MG63 (cell line): Measurements from ENCODE around the gene IARS1. TPM values are rescaled to one million over a fixed set of nuclear protein-coding genes. Genes with fewer than 3 reads are reported as not detected.

Experiments used
- DNase-seq: peaks from one replicate; pipeline ENCODE4 v3.0.0-alpha.2; 2020
- H3K27me3 ChIP-seq: fragments of 250-450 bp; sonication (Bioruptor Pico); 2 replicates; pipeline ENCODE4 v1.5.1; 2020; ENCODE audit warnings: mild to moderate bottlenecking, moderate library complexity
- H3K36me3 ChIP-seq: fragments of 250-450 bp; sonication (Bioruptor Pico); 2 replicates; pipeline ENCODE4 v1.5.1; 2020; ENCODE audit warnings: mild to moderate bottlenecking, moderate library complexity
- H3K4me3 ChIP-seq: fragments of 250-450 bp; sonication (Bioruptor Pico); 2 replicates; pipeline ENCODE4 v1.5.1; 2020; ENCODE audit warnings: mild to moderate bottlenecking, moderate library complexity
- H3K9me3 ChIP-seq: fragments of 250-450 bp; sonication (Bioruptor Pico); 2 replicates; pipeline ENCODE4 v1.5.1; 2020; ENCODE audit warnings: mild to moderate bottlenecking, moderate library complexity
- total RNA-seq: library from RNA; depleted of rRNA; stranded (reverse); fragments of >200 nt; shearing (Covaris generic); gene quantifications from 2 replicates; pipeline ENCODE4 v1.2.3, GENCODE V29; 2014; ENCODE audit warnings: low replicate concordance

Gene IARS1
- total RNA-seq, 1 experiment from 2014 or later, result 283 TPM

- DNase-seq, result no peak
- Histone ChIP-seq H3K9me3 (no peaks in the 10 kb centered on the region), H3K4me3 (no peak overlapping the region), H3K27me3 (no peaks in the 10 kb centered on the region), H3K36me3 (peaks cover 88% of the 10 kb centered on the region)
These were observed 7.4 kb upstream of the IARS1 start for GRCh38 chr9:92300936-92301335.

DNA sequence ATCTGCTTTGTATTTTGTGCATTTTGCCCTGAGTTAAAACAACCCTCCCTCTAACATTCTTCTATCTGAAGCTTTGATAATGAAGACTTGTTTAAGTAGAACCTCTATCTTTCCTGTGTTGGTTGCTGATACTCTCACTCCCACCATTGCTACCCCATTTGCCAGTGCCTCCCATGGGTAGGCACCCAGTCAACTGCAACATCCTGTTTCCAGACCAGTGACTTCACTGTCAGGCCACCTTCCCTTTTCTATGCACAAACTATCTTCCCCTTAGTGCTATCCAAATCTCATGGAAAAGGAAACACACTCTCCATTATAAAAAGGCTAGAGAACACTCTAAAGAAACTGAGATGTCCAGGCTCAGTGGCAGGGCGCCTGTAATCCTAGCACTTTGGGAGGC, 5.6 kb upstream of the IARS1 start:
- Histone ChIP-seq H3K4me3 (no peak overlapping the region), H3K27me3 (no peaks in the 10 kb centered on the region), H3K9me3 (no peaks in the 10 kb centered on the region), H3K36me3 (peaks cover 80% of the 10 kb centered on the region)
- no peak for DNase-seq

DNA sequence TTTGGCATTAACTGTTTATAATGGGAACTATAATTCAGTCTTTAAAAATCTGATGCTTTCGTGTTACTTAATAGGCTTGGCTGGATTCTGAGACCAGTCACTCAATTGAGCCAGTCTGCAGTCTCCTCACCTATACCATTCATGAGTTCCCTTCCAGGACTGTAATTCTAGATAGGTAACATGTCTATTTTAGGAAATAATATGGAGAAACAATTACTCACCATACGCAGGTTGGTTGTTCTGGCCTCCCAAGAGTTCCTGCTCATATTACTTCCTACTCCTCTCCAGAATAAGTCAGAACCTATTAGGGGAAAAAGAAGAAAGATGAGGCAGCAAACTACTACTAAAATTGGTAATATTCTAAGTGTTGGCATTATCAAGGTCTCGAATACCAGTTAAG, 4.5 kb upstream of the IARS1 start:
- DNase-seq, result no peak
- no peaks in the 10 kb centered on the region for H3K9me3 ChIP-seq
- H3K4me3 ChIP-seq, result no peak overlapping the region
- peaks cover 72% of the 10 kb centered on the region for H3K36me3 ChIP-seq
- no peaks in the 10 kb centered on the region for H3K27me3 ChIP-seq

DNA sequence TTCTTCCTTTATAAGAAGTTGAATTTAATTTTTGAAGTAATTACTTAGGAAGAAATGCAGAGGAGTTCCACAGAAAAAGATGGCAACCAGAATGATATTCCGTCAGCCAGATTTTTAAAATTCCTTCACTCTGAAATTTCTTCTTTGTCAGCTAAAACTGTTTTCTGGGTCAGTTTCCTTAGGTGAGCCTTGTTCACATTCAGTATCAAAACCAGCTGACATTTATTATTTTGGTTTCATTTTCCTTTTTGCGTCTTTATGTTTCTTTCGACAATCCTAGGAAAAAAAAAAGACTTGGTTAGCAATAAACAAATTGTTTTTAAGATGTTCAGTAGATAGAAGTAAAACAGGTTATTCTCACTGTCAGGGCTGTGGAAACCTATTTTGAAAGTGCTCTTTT, 4.1 kb upstream of the IARS1 start:
- no peak overlapping the region for H3K4me3 ChIP-seq
- DNase-seq, result no peak
- peaks cover 74% of the 10 kb centered on the region for H3K36me3 ChIP-seq

GRCh38 chr9:92295827-92296258, 2.3 kb upstream of the IARS1 start:
- no peaks in the 10 kb centered on the region for H3K27me3 ChIP-seq
- H3K36me3 ChIP-seq, result peaks cover 72% of the 10 kb centered on the region
- no peak for DNase-seq
- no peak overlapping the region for H3K4me3 ChIP-seq
- no peaks in the 10 kb centered on the region for H3K9me3 ChIP-seq

More for the DNA sequence above, 4.1 kb upstream of the IARS1 start:
- H3K27me3 ChIP-seq, result no peaks in the 10 kb centered on the region
- no peaks in the 10 kb centered on the region for H3K9me3 ChIP-seq

GRCh38 chr9:92295240-92295790, 1.8 kb upstream of the IARS1 start:
- Histone ChIP-seq H3K9me3 (no peaks in the 10 kb centered on the region), H3K4me3 (no peak overlapping the region), H3K36me3 (peaks cover 72% of the 10 kb centered on the region), H3K27me3 (no peaks in the 10 kb centered on the region)
- no peak for DNase-seq

GRCh38 chr9:92294297-92294676, 790 bp upstream of the IARS1 start:
- peaks cover 73% of the 10 kb centered on the region for H3K36me3 ChIP-seq
- no peaks in the 10 kb centered on the region for H3K9me3 ChIP-seq
- peak; percentile 33 for DNase-seq
- H3K27me3 ChIP-seq, result no peaks in the 10 kb centered on the region
- peak overlapping the region; percentile 93 for H3K4me3 ChIP-seq

- Histone ChIP-seq H3K27me3 (no peaks in the 10 kb centered on the region), H3K4me3 (peak overlapping the region; percentile 93), H3K9me3 (no peaks in the 10 kb centered on the region), H3K36me3 (peaks cover 72% of the 10 kb centered on the region)
- DNase-seq, result no peak
These were observed 482 bp downstream of the IARS1 start for GRCh38 chr9:92293075-92293354.

DNA sequence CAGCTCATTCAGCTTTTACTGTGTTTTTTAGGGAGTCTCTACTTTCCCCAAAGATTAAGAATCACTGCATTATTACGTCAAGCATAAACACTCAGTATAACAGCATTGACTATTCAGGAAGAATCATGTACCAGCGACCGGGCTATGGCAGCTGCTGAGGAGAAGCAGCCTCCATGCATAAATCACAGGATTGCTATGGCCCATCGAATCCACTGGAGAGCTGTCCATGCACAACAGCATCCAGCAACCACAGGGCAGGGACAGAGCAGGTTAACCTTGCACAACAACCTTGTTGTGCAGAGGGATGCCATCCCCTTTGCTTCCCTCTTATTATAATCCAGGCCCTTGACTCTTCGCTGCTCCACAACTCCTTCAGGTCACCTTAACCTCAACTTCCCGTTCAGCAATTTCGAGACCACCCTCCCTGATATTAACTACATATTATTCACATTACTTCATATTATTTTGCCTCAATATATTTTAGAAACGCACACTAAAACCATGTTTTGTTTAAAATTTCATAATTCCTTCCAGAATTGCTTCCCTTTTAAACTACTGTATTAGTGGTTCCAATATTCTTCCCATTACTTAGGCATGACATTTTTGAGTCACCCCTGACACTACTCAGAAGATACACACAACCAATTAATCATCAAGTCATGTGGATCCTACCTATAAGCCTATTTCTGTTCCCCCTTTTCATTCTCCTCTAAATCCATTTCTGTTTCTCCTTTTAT, 991 bp downstream of the IARS1 start:
- no peaks in the 10 kb centered on the region for H3K27me3 ChIP-seq
- no peaks in the 10 kb centered on the region for H3K9me3 ChIP-seq
- no peak for DNase-seq
- H3K36me3 ChIP-seq, result peaks cover 72% of the 10 kb centered on the region
- H3K4me3 ChIP-seq, result peak overlapping the region; percentile 93

DNA sequence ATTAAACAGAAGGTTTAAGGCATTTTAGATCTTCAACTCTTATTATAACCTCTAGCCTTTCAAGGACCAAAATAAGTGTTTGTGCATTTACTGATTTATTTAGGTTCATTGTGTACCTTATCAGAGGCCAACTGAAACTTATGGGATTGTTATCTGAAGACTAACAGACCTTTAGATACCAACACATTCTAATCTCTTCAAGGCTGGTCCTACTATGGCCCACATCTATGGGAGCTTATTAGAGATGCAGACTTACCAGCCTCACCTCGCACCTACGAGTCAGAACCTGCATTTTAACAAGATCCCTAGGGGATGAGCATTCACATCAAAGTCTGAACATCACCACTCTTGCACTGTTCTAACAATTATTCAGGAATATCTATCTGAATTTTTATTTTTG, 1.9 kb downstream of the IARS1 start:
- H3K4me3 ChIP-seq, result peak overlapping the region; percentile 93

DNA sequence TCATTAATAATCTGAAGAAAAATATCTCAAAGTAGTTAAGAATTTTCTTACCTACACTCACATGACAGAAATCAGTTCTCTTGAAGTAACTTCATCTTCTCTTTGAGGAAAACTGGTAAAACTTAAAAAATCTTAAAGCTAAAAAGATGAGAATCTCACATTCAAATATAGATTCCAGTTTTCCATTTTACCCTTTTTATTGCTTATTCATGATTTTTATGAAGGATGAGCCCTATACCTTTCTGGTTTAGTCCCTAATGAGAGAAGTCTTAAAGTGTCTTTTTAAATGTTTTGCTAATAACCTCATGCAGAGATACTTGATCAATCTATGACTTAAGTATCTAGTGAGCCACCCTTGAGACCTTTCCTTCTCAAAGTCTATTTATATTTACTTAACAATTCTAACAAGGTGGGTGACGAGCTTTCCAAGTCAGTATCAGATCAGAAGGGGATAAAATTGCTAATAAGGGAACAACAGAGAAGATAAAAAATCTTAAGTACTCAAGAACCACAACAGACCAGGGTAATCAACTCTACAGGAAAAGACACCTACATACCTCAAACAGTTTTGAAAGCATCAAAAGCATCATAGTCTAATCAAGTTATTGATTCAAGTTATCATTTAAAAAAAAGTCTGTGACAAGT, 2.6 kb downstream of the IARS1 start:
- DNase-seq, result no peak
- peak overlapping the region; percentile 93 for H3K4me3 ChIP-seq
- H3K9me3 ChIP-seq, result no peaks in the 10 kb centered on the region
- H3K36me3 ChIP-seq, result peaks cover 77% of the 10 kb centered on the region
- H3K27me3 ChIP-seq, result no peaks in the 10 kb centered on the region

More for the DNA sequence above, 1.9 kb downstream of the IARS1 start:
- DNase-seq, result no peak
- Histone ChIP-seq H3K27me3 (no peaks in the 10 kb centered on the region), H3K9me3 (no peaks in the 10 kb centered on the region), H3K36me3 (peaks cover 74% of the 10 kb centered on the region)

GRCh38 chr9:92289708-92290390, 3.6 kb downstream of the IARS1 start:
- peaks cover 82% of the 10 kb centered on the region for H3K36me3 ChIP-seq
- H3K9me3 ChIP-seq, result no peaks in the 10 kb centered on the region
- no peak for DNase-seq
- no peak overlapping the region for H3K4me3 ChIP-seq
- no peaks in the 10 kb centered on the region for H3K27me3 ChIP-seq

GRCh38 chr9:92279302-92279701, 14.2 kb downstream of the IARS1 start:
- H3K27me3 ChIP-seq, result no peaks in the 10 kb centered on the region
- H3K9me3 ChIP-seq, result no peaks in the 10 kb centered on the region
- no peak for DNase-seq
- H3K4me3 ChIP-seq, result no peak overlapping the region
- peaks cover 95% of the 10 kb centered on the region for H3K36me3 ChIP-seq

DNA sequence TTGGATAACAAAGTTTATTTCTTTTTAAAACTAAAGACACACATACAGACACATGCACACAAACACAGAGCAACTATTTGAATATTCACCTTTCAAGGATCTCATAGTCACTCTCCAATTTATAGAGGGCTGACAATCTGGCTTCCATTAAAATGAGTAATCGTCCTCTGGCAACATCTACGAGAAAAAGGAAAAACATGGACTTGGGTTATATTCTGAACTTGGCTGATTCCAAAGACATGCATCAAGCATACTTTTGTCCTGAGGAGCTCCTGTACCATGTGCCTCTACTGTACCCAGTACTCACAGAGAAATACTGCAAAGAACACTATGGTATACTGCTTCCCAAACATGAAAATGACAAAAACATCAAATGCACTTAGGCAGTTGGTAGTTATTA, 15.4 kb downstream of the IARS1 start:
- H3K9me3 ChIP-seq, result no peaks in the 10 kb centered on the region
- no peak overlapping the region for H3K4me3 ChIP-seq
- H3K27me3 ChIP-seq, result no peaks in the 10 kb centered on the region
- no peak for DNase-seq
- peaks cover 96% of the 10 kb centered on the region for H3K36me3 ChIP-seq

GRCh38 chr9:92276331-92277032, 17.0 kb downstream of the IARS1 start:
- Histone ChIP-seq H3K9me3 (no peaks in the 10 kb centered on the region), H3K36me3 (peaks cover 97% of the 10 kb centered on the region), H3K4me3 (no peak overlapping the region), H3K27me3 (no peaks in the 10 kb centered on the region)
- DNase-seq, result no peak

DNA sequence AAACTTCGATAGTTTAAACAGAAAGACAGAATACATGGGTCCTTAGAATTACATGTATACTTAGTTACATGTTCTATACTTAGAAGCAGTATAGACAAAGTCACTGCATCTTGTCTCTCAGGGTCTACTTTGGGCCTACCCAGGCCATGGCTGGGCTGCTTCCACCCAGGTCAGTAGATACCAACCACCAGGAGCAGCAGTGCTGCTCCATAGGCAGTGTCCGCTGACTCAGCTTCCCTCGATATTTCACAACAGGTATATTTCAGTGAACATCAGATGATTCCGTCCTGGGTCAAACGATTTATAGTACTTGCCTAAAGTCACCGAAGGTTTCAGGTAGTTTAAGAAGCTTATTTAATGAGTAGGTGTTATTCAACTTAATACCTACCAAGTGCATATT, 18.0 kb downstream of the IARS1 start:
- no peak for DNase-seq
- peaks cover 99% of the 10 kb centered on the region for H3K36me3 ChIP-seq
- H3K27me3 ChIP-seq, result no peaks in the 10 kb centered on the region
- no peaks in the 10 kb centered on the region for H3K9me3 ChIP-seq
- H3K4me3 ChIP-seq, result no peak overlapping the region

GRCh38 chr9:92270511-92270910, 23.0 kb downstream of the IARS1 start:
- H3K9me3 ChIP-seq, result no peaks in the 10 kb centered on the region
- no peak for DNase-seq
- H3K27me3 ChIP-seq, result no peaks in the 10 kb centered on the region
- no peak overlapping the region for H3K4me3 ChIP-seq
- peaks cover 99% of the 10 kb centered on the region for H3K36me3 ChIP-seq
